C4-2B (cell line): ENCODE measurements around the gene OR13J1.

Experiments used
- ZFX ChIP-seq: fragments of 450-650 bp; IDR thresholded peaks from 2 replicates; pipeline ENCODE4 v1.6.1; 2017
- TF ChIP-seq, protein P1 (sequence below): fragments of 450-650 bp; conservative IDR thresholded peaks from 2 replicates; pipeline ENCODE4 v1.5.1; 2017; ENCODE audit warnings: mild to moderate bottlenecking

DNA sequence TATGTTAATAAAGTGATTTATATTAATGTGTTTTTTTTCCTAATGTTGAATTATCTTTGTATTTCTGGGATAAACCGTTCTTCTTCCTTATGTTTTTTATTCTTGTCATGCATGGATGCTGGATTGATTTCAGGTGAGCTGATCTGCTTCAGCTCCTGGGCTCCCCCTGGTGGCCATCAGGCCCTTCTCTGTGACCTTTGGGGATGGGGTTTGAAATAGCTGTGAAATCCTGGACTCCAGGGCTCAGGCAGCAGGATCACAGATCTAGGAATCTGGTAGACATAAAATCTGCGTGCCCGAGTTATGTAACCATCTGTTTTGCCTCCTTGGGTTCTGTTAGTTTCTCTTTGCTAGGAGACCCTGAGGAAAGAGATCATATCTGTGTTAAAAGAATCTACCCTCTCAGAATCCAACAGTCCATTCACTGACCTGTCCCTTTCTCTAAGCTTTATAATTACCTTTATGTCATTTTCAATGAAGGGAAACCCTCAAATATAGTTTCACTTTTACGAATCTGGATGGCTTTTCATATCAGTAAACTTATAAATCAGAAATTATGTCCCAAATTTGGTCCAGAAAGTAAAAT, 12.2 kb upstream of the OR13J1 start:
- TF ChIP-seq, protein P1, sequence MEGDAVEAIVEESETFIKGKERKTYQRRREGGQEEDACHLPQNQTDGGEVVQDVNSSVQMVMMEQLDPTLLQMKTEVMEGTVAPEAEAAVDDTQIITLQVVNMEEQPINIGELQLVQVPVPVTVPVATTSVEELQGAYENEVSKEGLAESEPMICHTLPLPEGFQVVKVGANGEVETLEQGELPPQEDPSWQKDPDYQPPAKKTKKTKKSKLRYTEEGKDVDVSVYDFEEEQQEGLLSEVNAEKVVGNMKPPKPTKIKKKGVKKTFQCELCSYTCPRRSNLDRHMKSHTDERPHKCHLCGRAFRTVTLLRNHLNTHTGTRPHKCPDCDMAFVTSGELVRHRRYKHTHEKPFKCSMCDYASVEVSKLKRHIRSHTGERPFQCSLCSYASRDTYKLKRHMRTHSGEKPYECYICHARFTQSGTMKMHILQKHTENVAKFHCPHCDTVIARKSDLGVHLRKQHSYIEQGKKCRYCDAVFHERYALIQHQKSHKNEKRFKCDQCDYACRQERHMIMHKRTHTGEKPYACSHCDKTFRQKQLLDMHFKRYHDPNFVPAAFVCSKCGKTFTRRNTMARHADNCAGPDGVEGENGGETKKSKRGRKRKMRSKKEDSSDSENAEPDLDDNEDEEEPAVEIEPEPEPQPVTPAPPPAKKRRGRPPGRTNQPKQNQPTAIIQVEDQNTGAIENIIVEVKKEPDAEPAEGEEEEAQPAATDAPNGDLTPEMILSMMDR: peak; percentile 99
- TF ChIP-seq ZFX: no peak
